ENCODE data around the gene CUBN.

DNA sequence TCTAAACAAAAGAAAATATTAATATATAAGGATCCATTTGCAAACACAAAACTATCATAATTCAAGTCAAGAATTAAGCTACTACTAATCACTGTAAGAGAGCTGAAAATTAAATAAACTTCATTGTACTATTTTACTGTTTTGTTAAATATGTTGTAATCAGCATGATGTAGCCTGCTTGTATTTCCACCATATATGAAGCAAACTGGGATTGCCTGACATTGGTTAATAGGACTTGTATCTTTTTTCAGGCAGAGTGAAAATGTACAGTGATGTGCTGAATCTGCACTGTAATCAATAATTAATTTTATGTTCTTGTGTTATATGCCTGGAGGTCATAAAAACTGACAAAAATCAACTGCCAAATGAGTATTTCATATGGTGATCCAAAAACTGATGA, 46.5 kb upstream of the CUBN start:
- TF ChIP-seq EZH2 (IDR thresholded peaks at IDR 0.05; ENCODE audit: insufficient read depth, low read length) = no peak
- TF ChIP-seq, protein P1, sequence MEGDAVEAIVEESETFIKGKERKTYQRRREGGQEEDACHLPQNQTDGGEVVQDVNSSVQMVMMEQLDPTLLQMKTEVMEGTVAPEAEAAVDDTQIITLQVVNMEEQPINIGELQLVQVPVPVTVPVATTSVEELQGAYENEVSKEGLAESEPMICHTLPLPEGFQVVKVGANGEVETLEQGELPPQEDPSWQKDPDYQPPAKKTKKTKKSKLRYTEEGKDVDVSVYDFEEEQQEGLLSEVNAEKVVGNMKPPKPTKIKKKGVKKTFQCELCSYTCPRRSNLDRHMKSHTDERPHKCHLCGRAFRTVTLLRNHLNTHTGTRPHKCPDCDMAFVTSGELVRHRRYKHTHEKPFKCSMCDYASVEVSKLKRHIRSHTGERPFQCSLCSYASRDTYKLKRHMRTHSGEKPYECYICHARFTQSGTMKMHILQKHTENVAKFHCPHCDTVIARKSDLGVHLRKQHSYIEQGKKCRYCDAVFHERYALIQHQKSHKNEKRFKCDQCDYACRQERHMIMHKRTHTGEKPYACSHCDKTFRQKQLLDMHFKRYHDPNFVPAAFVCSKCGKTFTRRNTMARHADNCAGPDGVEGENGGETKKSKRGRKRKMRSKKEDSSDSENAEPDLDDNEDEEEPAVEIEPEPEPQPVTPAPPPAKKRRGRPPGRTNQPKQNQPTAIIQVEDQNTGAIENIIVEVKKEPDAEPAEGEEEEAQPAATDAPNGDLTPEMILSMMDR (IDR thresholded peaks at IDR 0.05; ENCODE audit: insufficient read depth, low read depth, low read length) = no peak

Data from astrocyte (in vitro differentiated cells and primary cell).